Stimulated activated CD8-positive, alpha-beta memory T cell treated with anti-CD3 and anti-CD28 coated beads, Interleukin-15, amount 100 ng/mL, for 24 hours (primary cell): ENCODE data around the gene MEIKIN.

Source experiments
- DNase-seq: peaks from one replicate; pipeline ENCODE4 v3.0.0-alpha.2; 2020; ENCODE audit warnings: low read depth

MEIKIN gene

GRCh38 chr5:131767891-131768290 lies 177.6 kb downstream of the MEIKIN start:
- no peak for DNase-seq

- DNase-seq = no peak
Observed at GRCh38 chr5:131766689-131767088, 178.8 kb downstream of the MEIKIN start.

- DNase-seq = no peak
Observed at GRCh38 chr5:131765261-131765660, 180.2 kb downstream of the MEIKIN start.

- DNase-seq = no peak
Observed at GRCh38 chr5:131763968-131764367, 181.5 kb downstream of the MEIKIN start.

- DNase-seq = no peak
Observed at GRCh38 chr5:131760793-131761192, 184.7 kb downstream of the MEIKIN start.

- DNase-seq = no peak
Observed at GRCh38 chr5:131759704-131760103, 185.8 kb downstream of the MEIKIN start.

- DNase-seq = no peak
Observed at GRCh38 chr5:131758520-131758900, 187.0 kb downstream of the MEIKIN start.

- no peak for DNase-seq
Observed at GRCh38 chr5:131757830-131758519, 187.5 kb downstream of the MEIKIN start.
